NCI-H146 treated with DMSO at 0.1 percent for 48 hours (cell line): ENCODE measurements around the gene IER2.

Experiments used
- DNase-seq: peaks from one replicate; lab custom pipeline; 2025; ENCODE audit not compliant: unreplicated experiment; lab: John Stamatoyannopoulos, UW

IER2 gene

DNA sequence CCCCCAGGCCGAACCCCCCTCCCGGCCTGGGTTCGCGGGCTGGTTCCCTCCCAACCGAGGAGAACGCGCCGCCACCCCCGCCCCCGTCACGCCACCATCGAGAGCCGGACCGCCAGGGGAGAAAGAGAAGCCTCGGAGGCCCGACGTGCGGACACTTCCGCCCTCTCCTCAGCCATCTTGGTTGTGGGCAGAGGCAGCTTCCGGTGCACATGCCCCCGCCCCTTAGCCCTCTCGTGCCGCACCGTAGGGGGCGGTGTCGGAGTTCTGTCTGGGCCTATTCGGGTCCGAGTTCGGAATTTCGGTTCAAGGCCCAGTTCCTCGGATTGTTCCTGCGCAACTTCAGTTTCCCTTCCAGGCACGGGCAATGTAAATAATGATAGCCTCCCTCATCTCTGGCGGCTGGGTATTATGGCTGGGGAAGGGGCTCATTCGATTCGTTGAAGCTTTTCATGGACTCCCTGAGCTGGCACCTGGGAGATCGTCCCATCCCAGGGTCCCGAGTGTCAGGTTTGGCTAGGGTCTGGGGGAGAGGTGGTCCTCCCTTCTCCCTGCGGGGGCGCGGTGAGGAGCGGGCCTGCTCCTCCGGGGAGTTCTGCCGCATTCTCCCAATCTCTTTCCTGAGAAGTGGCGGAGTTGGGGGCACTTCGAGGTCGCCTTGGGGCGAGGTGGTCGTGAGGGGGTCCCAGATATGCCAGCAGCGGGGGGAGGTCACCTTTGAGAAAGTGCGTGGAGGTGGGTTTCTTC, at the start of gene IER2, which contains the start of gene STX10:
IER2 (plus strand) TSS at position 225 of the 744 bp plus-strand sequence. CDS start 2,776 bp downstream, outside the sequence.
STX10 (minus strand) TSS at position 189 of the 744 bp plus-strand sequence. CDS start 202 bp downstream, outside the sequence.
- DNase-seq = peak; percentile 94

- no peak for DNase-seq
These were observed 49.2 kb upstream of the IER2 start for GRCh38 chr19:13100841-13101589.

DNA sequence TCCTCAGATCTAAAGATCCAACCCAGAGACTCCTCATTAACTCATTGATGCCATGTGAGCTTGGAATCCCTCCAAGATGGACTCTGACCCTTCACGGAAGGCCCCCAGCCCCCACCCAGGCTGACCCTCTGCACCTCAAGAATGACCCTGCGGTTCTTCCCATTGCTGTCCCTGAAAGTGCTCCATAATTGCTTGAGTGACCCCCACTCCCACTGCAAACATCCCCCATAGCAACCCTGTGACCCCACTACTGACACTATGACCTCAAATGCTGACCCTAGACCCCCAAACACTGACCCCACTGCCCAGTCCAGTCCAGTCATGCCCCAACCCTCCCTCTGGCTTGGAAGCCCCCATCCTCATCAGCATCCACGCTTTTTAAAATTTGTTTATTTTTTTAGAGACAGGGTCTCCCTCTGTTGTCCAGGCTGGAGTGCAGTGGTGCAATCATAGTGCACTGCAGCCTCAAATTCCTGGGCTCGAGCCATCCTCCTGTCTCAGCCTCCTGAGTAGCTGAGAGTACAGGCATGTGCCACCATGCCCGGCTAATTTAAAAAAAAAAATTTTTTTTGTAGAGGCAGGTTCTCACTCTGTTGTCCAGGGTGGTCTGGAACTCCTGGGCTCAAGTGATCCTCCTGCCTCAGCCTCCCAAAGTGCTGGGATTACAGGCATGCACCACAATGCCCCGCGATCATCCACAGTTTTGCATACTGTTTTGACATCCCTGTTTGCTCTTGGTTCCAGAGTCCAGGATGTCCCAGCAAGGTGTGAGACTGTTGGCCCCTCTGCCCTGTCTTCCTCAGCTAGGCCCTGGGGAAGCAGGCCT, 48.4 kb upstream of the IER2 start:
- no peak for DNase-seq

DNA sequence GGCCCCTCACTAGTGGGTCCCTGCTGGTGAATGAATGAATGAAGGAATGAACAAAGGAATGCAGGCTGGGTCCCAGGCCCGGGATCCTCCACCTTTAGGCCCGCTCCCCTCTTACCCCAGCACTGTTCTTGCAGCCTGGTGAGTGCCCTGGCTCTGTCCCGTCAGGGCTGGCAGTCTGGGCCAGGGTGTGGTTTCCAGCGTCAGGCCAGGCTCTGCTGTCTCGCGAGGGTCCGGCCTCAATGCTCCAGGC, 47.9 kb upstream of the IER2 start:
- no peak for DNase-seq

DNA sequence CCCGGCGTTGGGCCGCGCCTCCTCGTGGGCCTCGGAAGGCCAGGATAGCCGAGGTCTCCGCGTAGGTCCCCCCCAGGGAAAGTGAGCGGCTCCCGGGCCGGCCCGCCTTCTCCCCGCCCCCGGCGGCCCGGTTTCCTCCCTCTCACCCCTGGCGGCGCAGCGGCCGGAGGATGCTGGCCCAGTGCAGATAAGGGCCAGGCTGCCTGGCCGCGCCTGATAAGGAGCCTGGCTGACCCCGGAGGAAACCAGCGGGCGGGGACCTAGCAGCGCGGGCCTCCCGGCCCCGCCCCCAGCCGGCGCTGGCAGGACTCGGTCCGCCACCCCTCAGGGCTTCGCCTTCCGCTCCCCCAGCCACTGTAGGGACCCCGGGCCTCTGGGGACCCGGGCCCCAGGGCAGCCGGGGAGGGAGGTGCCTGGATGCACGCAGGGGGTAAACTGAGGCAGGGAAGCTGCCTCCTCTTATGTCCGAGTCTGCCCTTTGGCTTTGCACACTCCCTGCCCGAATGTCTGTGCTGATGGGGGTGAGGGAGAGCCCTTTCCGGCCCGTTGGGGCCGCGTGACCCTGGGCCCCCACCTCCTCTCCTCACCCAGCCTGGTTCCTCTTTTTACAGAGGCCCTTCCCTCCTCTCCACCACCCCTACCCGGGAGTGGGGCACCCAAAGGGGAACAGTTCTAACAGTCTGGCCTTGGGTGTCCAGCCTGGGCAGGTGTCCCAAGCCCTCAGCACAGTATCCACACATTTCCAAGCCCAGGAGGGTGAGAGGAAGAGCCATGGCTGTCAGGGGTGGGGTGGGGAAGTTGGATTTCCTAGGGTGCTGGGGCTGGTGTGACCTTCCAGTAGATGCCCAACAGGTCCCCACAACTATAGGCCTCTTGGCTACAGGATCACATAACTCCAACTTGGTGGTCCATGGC, 47.3 kb upstream of the IER2 start, which contains the start of gene LYL1:
LYL1 (minus strand) TSS at position 193 of the 915 bp plus-strand sequence. CDS start 1,687 bp downstream, outside the sequence.
- no peak for DNase-seq

DNA sequence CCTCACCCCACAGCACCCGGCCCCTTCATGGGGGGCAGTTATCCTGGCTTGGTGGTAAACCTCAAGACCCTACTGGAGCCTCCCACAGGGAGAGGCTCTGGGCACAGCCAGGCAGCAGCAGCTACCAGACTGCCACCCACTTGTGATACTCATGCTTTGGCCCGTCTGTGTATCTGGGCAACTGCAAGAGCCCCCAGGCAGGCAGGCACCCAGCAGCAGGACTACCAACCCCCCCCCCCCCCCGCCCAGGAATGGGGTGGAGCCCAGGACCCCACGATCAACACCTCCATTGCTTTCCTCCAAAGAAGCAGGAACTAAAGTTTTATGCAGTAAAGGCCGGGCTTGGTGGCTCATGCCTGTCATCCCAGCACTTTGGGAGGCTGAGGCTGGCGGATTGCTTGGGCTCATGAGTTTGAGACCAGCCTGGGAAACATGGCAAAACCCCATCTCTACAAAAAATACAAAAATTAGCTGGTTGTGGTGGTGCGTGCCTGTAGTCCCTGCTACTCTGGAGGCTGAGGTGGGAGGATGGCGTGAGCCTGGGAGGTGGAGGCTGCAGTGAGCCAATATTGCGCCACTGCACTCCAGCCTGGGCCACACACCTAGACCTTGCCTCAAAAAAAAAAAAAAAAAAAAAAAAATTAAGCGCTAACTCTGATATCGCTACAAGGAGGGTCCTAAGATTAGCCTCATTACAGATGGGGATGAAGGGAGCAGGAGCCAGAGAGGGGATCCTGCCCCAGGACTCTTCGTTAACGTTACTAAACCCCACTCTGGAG, 46.4 kb upstream of the IER2 start:
- DNase-seq = no peak

GRCh38 chr19:13104360-13104847, 45.8 kb upstream of the IER2 start:
- DNase-seq = no peak

GRCh38 chr19:13104848-13105711, 45.1 kb upstream of the IER2 start:
- DNase-seq = no peak

DNA sequence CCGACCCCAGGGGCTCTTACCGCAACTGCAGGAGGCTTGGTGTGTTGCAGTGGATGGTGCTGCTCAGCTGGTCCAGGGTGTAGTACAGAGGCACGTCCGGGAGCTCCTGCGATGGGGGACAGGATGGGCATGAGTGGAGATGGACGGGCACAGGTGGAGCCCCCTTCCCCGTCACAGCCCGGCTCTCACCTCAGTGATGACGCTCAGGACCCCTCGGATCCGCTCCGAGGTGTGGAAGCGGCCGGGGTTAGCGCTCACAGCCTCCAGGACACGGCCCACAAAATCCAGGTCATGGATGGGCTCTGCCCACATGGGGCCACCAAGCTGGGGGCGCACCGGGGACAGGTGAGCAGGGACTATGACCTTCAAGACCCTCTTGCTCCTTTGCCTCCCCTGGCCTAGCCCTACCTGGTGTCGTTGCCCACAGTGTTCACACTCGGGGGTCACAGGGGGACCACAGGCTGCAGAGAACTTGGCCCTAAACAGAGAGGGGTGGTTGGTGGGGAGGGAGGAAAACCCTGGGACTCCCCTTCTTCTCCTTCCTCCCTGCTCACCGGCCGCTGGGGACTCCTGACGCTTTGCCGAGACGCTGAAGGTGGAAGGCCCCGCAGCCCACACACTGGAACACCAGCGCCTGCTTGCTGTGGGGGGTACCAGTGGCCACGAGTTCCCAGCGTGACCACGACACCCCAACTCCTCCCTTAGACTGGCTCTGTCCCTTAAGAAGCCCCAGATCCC, 40.7 kb upstream of the IER2 start:
- no peak for DNase-seq

- DNase-seq = no peak
These were observed 40.1 kb upstream of the IER2 start for GRCh38 chr19:13110099-13110610.

GRCh38 chr19:13112555-13112954, 37.7 kb upstream of the IER2 start:
- DNase-seq = no peak

GRCh38 chr19:13115936-13116281, 34.3 kb upstream of the IER2 start:
- DNase-seq = no peak

GRCh38 chr19:13116282-13117175, 33.7 kb upstream of the IER2 start, which contains the start of gene TRMT1:
TRMT1 (minus strand) TSS chr19:13116740; CDS start chr19:13116399, 341 bp downstream.
- DNase-seq = peak; percentile 95

GRCh38 chr19:13117176-13117771, 32.9 kb upstream of the IER2 start:
- peak; percentile 66 for DNase-seq

DNA sequence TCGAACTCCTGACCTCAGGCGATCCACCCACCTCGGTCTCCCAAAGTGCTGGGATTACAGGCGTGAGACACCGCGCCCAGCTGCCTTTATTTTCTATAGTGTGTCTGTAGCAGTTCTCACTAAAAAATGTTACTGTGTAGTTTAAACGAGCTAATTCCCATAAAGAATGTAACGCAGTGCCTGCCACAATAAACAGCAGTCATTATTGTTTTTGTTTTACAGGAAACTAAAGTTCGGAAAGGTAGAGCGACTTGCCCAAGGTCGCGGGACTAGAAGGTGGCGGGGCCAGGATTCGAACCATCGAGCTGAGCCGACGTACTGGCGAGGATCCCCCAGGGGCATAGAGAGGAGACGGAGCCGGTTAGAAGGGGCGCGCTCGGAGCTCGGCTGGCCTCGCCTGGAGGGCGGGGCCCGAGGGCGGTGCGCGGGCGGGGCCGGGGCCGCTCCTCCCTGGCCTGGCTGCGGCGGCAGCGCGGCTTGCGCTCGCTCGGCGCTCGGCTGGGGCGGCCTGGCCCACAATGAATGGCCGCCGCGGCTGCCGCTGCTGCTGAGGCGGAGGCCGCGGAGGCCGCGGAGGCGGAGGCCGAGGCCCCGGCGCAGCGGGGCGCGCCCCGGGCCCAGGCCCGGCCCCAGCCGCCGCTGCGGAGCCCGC, 32.3 kb upstream of the IER2 start, which contains the start of gene NACC1:
NACC1 (plus strand) TSS at position 493 of the 652 bp plus-strand sequence. CDS start 16,944 bp downstream, outside the sequence.
- DNase-seq = peak; percentile 93
